Measurements from ENCODE around the gene TJP3.
A peak's percentile ranks its signal among the peaks of the same experiment; 100 is the strongest.

TJP3 gene

DNA sequence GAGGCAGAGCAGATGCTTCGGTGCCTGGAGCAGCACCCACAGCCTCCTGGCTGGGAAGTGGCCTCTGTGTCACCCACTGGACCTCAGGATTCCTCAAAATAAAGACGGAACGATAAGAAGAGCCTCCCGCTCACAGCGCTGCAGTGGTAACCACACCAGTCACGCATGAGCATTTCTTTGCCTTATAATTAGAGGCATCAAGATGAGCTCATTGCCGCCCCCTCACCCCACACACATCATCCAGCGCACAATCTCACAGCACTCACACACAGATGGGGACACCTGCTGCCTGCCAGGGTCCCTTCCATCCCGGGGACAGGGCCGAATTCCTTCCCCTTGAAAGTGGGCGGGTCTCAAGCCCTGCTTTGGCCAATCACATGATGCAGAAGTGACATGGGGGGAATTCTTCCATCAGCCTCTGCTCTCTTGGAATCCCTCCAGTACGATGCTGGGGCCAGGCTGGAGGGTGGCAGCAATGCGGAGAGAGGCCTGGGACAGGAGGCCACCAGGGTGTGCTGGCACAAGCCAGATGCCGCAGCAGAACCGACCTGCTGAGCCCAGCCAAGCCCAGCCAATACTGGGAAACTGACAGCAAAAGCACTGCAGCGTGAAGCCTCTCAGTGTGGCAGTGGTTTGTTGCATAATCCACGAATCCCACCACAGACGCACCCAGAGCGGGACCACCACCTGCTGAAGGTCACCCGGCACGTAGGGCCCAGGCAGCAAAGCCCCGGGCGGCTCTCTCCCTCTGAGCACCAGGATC, 23.9 kb upstream of the TJP3 start:
- H3K4me2 ChIP-seq = peak overlapping the region; percentile 68 to 95 (median 82)
- peak overlapping the region in 8 of 11 experiments; percentile 8 to 67 (median 54); a peak in 10 of 22 replicates for H3K27ac ChIP-seq
- H3K9ac ChIP-seq = peak overlapping the region in 1 of 11 experiments; percentile 57; a peak in 2 of 22 replicates
- H3K4me3 ChIP-seq = peak overlapping the region in 5 of 10 experiments; percentile 2 to 38 (median 19); a peak in 5 of 20 replicates
- peaks cover 86 to 100% (median 96%) of the 10 kb centered on the region in 11 experiments for H4K20me1 ChIP-seq
- peaks cover 0 to 46% (median 10%) of the 10 kb centered on the region in 11 experiments; a peak in 14 of 22 replicates for H3K36me3 ChIP-seq
- peaks cover 0 to 9% (median 0%) of the 10 kb centered on the region in 11 experiments; a peak in 4 of 22 replicates for H3K27me3 ChIP-seq
- H3K9me3 ChIP-seq (replicated peaks in 1 of 11) = peaks cover 6 to 13% (median 10%) of the 10 kb centered on the region in 11 experiments; a peak in 19 of 22 replicates
- peaks cover 34 to 79% (median 63%) of the 10 kb centered on the region in 10 experiments for H3K4me1 ChIP-seq
- TF ChIP-seq Cebpa-rat (IDR thresholded peaks at IDR 0.05) = no peak

GRCh38 chr19:3684817-3685410, 23.3 kb upstream of the TJP3 start:
- peaks cover 6 to 13% (median 10%) of the 10 kb centered on the region in 11 experiments; a peak in 19 of 22 replicates for H3K9me3 ChIP-seq (replicated peaks in 1 of 11)
- H3K4me2 ChIP-seq = peak overlapping the region in 10 of 11 experiments; percentile 68 to 95 (median 83); a peak in 18 of 22 replicates
- H4K20me1 ChIP-seq = peaks cover 86 to 100% (median 96%) of the 10 kb centered on the region in 11 experiments
- no peak for TF ChIP-seq Cebpa-rat (IDR thresholded peaks at IDR 0.05)
- no peak overlapping the region for H3K9ac ChIP-seq
- H3K36me3 ChIP-seq = peaks cover 0 to 39% (median 6%) of the 10 kb centered on the region in 11 experiments; a peak in 15 of 22 replicates
- peak overlapping the region in 2 of 10 experiments; percentile 2 to 19; a peak in 2 of 20 replicates for H3K4me3 ChIP-seq
- H3K4me1 ChIP-seq = peaks cover 34 to 79% (median 63%) of the 10 kb centered on the region in 10 experiments
- peaks cover 0 to 9% (median 0%) of the 10 kb centered on the region in 11 experiments; a peak in 4 of 22 replicates for H3K27me3 ChIP-seq
- peak overlapping the region in 6 of 11 experiments; percentile 29 to 58 (median 47); a peak in 7 of 22 replicates for H3K27ac ChIP-seq

GRCh38 chr19:3687393-3687773, 20.8 kb upstream of the TJP3 start:
- Histone ChIP-seq H4K20me1 (peaks cover 87 to 100% (median 96%) of the 10 kb centered on the region in 11 experiments), H3K4me2 (peak overlapping the region; percentile 84 to 99 (median 97)), H3K4me3 (peak overlapping the region in 6 of 10 experiments; percentile 24 to 56 (median 42); a peak in 5 of 20 replicates)

GRCh38 chr19:3687774-3688706, 20.1 kb upstream of the TJP3 start:
- peak overlapping the region; percentile 5 to 56 (median 41); a peak in 16 of 20 replicates for H3K4me3 ChIP-seq
- H3K4me1 ChIP-seq = peaks cover 52 to 87% (median 81%) of the 10 kb centered on the region in 10 experiments
- peak overlapping the region in 4 of 11 experiments; percentile 19 to 44 (median 32); a peak in 4 of 22 replicates for H3K27ac ChIP-seq
- H4K20me1 ChIP-seq = peaks cover 89 to 100% (median 98%) of the 10 kb centered on the region in 11 experiments
- peaks cover 0 to 9% (median 0%) of the 10 kb centered on the region in 11 experiments; a peak in 4 of 22 replicates for H3K27me3 ChIP-seq
- peak overlapping the region; percentile 7 to 70 (median 46); a peak in 18 of 22 replicates for H3K9ac ChIP-seq
- peak overlapping the region; percentile 84 to 99 (median 97) for H3K4me2 ChIP-seq
- H3K9me3 ChIP-seq (replicated peaks in 1 of 11) = peaks cover 6 to 13% (median 10%) of the 10 kb centered on the region in 11 experiments; a peak in 19 of 22 replicates
- H3K36me3 ChIP-seq = peaks cover 0 to 15% (median 6%) of the 10 kb centered on the region in 11 experiments; a peak in 12 of 22 replicates
- TF ChIP-seq Cebpa-rat (IDR thresholded peaks at IDR 0.05) = no peak

More at GRCh38 chr19:3687393-3687773, 20.8 kb upstream of the TJP3 start:
- H3K27me3 ChIP-seq = peaks cover 0 to 9% (median 0%) of the 10 kb centered on the region in 11 experiments; a peak in 4 of 22 replicates
- peaks cover 6 to 13% (median 10%) of the 10 kb centered on the region in 11 experiments; a peak in 19 of 22 replicates for H3K9me3 ChIP-seq (replicated peaks in 1 of 11)
- TF ChIP-seq Cebpa-rat (IDR thresholded peaks at IDR 0.05) = no peak
- H3K4me1 ChIP-seq = peaks cover 54 to 90% (median 83%) of the 10 kb centered on the region in 10 experiments
- H3K36me3 ChIP-seq = peaks cover 0 to 16% (median 6%) of the 10 kb centered on the region in 11 experiments; a peak in 13 of 22 replicates
- peak overlapping the region in 5 of 11 experiments; percentile 44 to 70 (median 66); a peak in 6 of 22 replicates for H3K9ac ChIP-seq
- H3K27ac ChIP-seq = no peak overlapping the region

- H3K9ac ChIP-seq = peak overlapping the region in 1 of 11 experiments; percentile 9; a peak in 1 of 22 replicates
- no peaks in the 10 kb centered on the region; a peak in 1 of 22 replicates for H3K9me3 ChIP-seq (replicated peaks in 1 of 11)
- peaks cover 0 to 9% (median 0%) of the 10 kb centered on the region in 11 experiments; a peak in 4 of 22 replicates for H3K27me3 ChIP-seq
- H3K4me2 ChIP-seq = peak overlapping the region; percentile 54 to 99 (median 97)
- no peak overlapping the region for H3K4me3 ChIP-seq
- peaks cover 0 to 30% (median 13%) of the 10 kb centered on the region in 11 experiments; a peak in 16 of 22 replicates for H3K36me3 ChIP-seq
- no peak for TF ChIP-seq Cebpa-rat (IDR thresholded peaks at IDR 0.05)
- H3K27ac ChIP-seq = no peak overlapping the region
- peaks cover 97 to 100% (median 100%) of the 10 kb centered on the region in 11 experiments for H4K20me1 ChIP-seq
- peaks cover 36 to 80% (median 64%) of the 10 kb centered on the region in 10 experiments for H3K4me1 ChIP-seq
Observed at GRCh38 chr19:3690551-3691371, 17.4 kb upstream of the TJP3 start.

- H3K27me3 ChIP-seq = peaks cover 0 to 9% (median 0%) of the 10 kb centered on the region in 11 experiments; a peak in 4 of 22 replicates
- H4K20me1 ChIP-seq = peaks cover 99 to 100% (median 100%) of the 10 kb centered on the region in 11 experiments
- peaks cover 36 to 75% (median 63%) of the 10 kb centered on the region in 10 experiments for H3K4me1 ChIP-seq
- H3K36me3 ChIP-seq = peaks cover 0 to 32% (median 13%) of the 10 kb centered on the region in 11 experiments; a peak in 15 of 22 replicates
- no peak overlapping the region for H3K4me3 ChIP-seq
- peak overlapping the region; percentile 54 to 99 (median 97) for H3K4me2 ChIP-seq
- TF ChIP-seq Cebpa-rat (IDR thresholded peaks at IDR 0.05) = no peak
- no peak overlapping the region for H3K27ac ChIP-seq
- no peaks in the 10 kb centered on the region for H3K9me3 ChIP-seq (replicated peaks in 1 of 11)
- peak overlapping the region in 2 of 11 experiments; percentile 9 to 15; a peak in 1 of 22 replicates for H3K9ac ChIP-seq
Observed at GRCh38 chr19:3691372-3691716, 16.8 kb upstream of the TJP3 start.

- Histone ChIP-seq H3K4me2 (peak overlapping the region in 10 of 11 experiments; percentile 54 to 99 (median 96); a peak in 18 of 22 replicates), H3K36me3 (peaks cover 0 to 32% (median 13%) of the 10 kb centered on the region in 11 experiments; a peak in 15 of 22 replicates), H3K9ac (peak overlapping the region in 1 of 11 experiments; percentile 15; a peak in 1 of 22 replicates), H3K27ac (no peak overlapping the region), H3K4me3 (no peak overlapping the region), H3K27me3 (peaks cover 0 to 9% (median 0%) of the 10 kb centered on the region in 11 experiments; a peak in 4 of 22 replicates), H3K4me1 (peaks cover 36 to 74% (median 63%) of the 10 kb centered on the region in 10 experiments), H4K20me1 (peaks cover 96 to 100% (median 98%) of the 10 kb centered on the region in 11 experiments), H3K9me3 (replicated peaks in 1 of 11) (no peaks in the 10 kb centered on the region)
- no peak for TF ChIP-seq Cebpa-rat (IDR thresholded peaks at IDR 0.05)
Observed at GRCh38 chr19:3691726-3692125, 16.5 kb upstream of the TJP3 start.
